OCI-LY3 (cell line): ENCODE data around the gene RFNG.

Experiments used
- H2AFZ ChIP-seq: fragments of 200-600, 300-600 bp; shearing (Covaris generic); 2 replicates; pipeline ENCODE4 v1.6.0; 2014; ENCODE audit warnings: antibody characterized with exemption, low read depth, low read length
- H3K27ac ChIP-seq: fragments of 200-600, 300-600 bp; sonication (generic); 2 replicates; pipeline ENCODE4 v1.5.1; 2014; ENCODE audit warnings: mild to moderate bottlenecking, low read length, moderate library complexity, mixed read lengths
- H3K27me3 ChIP-seq: fragments of 200-600, 300-600 bp; sonication (generic); 2 replicates; pipeline ENCODE4 v1.6.1; 2014; ENCODE audit warnings: low read depth, low read length, mixed read lengths
- H3K36me3 ChIP-seq: fragments of 200-600, 300-600 bp; sonication (generic); replicated peaks from 2 replicates; pipeline ENCODE3; 2014; ENCODE audit warnings: low read depth, low read length, mixed read lengths
- H3K4me1 ChIP-seq: fragments of 300-600, 200-600 bp; sonication (generic); 2 replicates; pipeline ENCODE4 v1.6.1; 2014; ENCODE audit warnings: low read length, mixed read lengths
- H3K4me2 ChIP-seq: fragments of 200-600, 300-600 bp; sonication (generic); 2 replicates; pipeline ENCODE4 v1.6.1; 2014; ENCODE audit warnings: low read length, mixed read lengths
- H3K4me3 ChIP-seq: fragments of 300-600, 200-600 bp; sonication (generic); 2 replicates; pipeline ENCODE4 v1.5.1; 2014; ENCODE audit warnings: antibody characterized with exemption, mild to moderate bottlenecking, low read length, moderate library complexity
- H3K79me2 ChIP-seq: fragments of 300-600, 200-600 bp; shearing (Covaris generic); 2 replicates; pipeline ENCODE4 v1.6.1; 2014; ENCODE audit warnings: mild to moderate bottlenecking, low read length, mixed read lengths
- H3K9ac ChIP-seq: fragments of 300-600, 200-600 bp; shearing (Covaris generic); 2 replicates; pipeline ENCODE4 v1.6.0; 2014; ENCODE audit warnings: mild to moderate bottlenecking, low read length, moderate library complexity
- H3K9me3 ChIP-seq: fragments of 200-600, 300-600 bp; shearing (Covaris generic); 2 replicates; pipeline ENCODE4 v1.6.1; 2014; ENCODE audit warnings: low read length, mixed read lengths; ENCODE audit not compliant: insufficient read depth
- H4K20me1 ChIP-seq: fragments of 200-600, 300-600 bp; sonication (generic); 2 replicates; pipeline ENCODE4 v1.6.1; 2016; ENCODE audit warnings: low read length, mixed read lengths; ENCODE audit not compliant: insufficient read depth
- CTCF ChIP-seq: fragments of 200-600, 300-600 bp; sonication (generic); IDR thresholded peaks from 2 replicates; pipeline ENCODE4 v1.5.1; 2014; ENCODE audit warnings: antibody characterized with exemption, low read length, low read depth
- EZH2phosphoT487 ChIP-seq: fragments of 200-600 bp; shearing (Covaris generic); IDR thresholded peaks from 2 replicates; pipeline ENCODE4 v1.6.1; 2018; ENCODE audit warnings: antibody characterized with exemption, mixed run types, low read depth

The RFNG gene

DNA sequence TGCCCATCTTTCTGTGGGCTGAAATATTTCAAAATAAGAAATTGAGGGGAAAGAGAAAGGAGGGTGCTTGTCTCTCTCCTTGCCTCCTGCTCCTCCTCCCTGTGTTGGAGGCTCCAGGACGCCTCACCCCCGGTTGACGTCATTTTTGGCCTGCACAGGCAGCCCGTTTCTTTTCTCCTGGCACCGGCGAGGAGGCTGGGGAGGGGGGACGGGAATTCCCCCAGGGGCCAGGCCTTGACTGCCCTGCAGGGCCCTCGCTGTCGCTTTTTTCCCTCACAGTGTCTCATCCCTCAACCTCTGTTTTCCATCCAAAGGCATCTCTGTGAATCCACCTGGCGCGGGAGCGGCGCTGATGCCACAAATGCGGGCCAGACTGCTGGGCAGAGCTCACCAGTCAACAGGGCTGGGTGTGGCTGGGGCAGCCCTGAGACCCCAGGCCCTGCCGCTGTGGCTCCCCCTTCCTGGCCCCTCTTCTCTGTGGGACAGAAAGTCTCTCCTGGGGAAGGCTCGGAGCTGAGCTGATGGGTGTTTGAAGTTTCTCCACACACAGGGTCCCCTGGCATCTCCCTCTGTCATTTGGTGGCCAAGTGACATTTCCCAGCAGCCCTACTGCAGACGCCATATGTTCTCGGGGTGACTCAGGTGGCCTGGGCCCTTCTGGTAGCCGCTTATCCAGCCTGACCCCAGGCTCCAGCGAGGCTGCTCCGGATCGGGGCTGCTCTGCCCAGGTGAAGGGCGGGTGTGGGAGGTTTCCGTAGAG is 45.0 kb downstream of the RFNG start:
- H3K4me2 ChIP-seq: no peak overlapping the region
- no peak overlapping the region for H3K4me3 ChIP-seq
- no peaks in the 10 kb centered on the region for H3K9me3 ChIP-seq
- H3K27me3 ChIP-seq: no peaks in the 10 kb centered on the region
- H3K36me3 ChIP-seq: no peaks in the 10 kb centered on the region
- no peak overlapping the region for H2AFZ ChIP-seq
- TF ChIP-seq EZH2phosphoT487 (no peak), CTCF (no peak)
- no peak overlapping the region for H3K27ac ChIP-seq
- no peaks in the 10 kb centered on the region for H4K20me1 ChIP-seq
- H3K4me1 ChIP-seq: no peaks in the 10 kb centered on the region
- H3K9ac ChIP-seq: no peak overlapping the region
- no peaks in the 10 kb centered on the region for H3K79me2 ChIP-seq

GRCh38 chr17:82005701-82006348 is 45.8 kb downstream of the RFNG start:
- no peaks in the 10 kb centered on the region for H3K9me3 ChIP-seq
- no peaks in the 10 kb centered on the region for H3K4me1 ChIP-seq
- no peak overlapping the region for H2AFZ ChIP-seq
- H4K20me1 ChIP-seq: no peaks in the 10 kb centered on the region
- no peak overlapping the region for H3K4me3 ChIP-seq
- no peak overlapping the region for H3K4me2 ChIP-seq
- H3K27ac ChIP-seq: no peak overlapping the region
- H3K36me3 ChIP-seq: no peaks in the 10 kb centered on the region
- H3K79me2 ChIP-seq: no peaks in the 10 kb centered on the region
- H3K9ac ChIP-seq: no peak overlapping the region
- no peak for TF ChIP-seq CTCF
- TF ChIP-seq EZH2phosphoT487: no peak
- H3K27me3 ChIP-seq: no peaks in the 10 kb centered on the region

GRCh38 chr17:82004517-82005455 is 46.8 kb downstream of the RFNG start:
- Histone ChIP-seq H3K27me3 (no peaks in the 10 kb centered on the region), H3K4me3 (no peak overlapping the region), H3K4me1 (no peaks in the 10 kb centered on the region), H2AFZ (no peak overlapping the region), H3K79me2 (no peaks in the 10 kb centered on the region), H3K36me3 (no peaks in the 10 kb centered on the region), H3K27ac (no peak overlapping the region), H3K4me2 (no peak overlapping the region), H4K20me1 (no peaks in the 10 kb centered on the region), H3K9me3 (no peaks in the 10 kb centered on the region), H3K9ac (no peak overlapping the region)
- TF ChIP-seq CTCF (no peak), EZH2phosphoT487 (no peak)
